Measurements from ENCODE around the gene PADI2. TPM values are rescaled to one million over a fixed set of nuclear protein-coding genes. Genes with fewer than 3 reads are reported as not detected.
"Not testable (repeated sequence)": the region's sequence is repeated elsewhere in the genome, so short reads cannot be mapped to it uniquely, and the experiment has no call there.

Gene PADI2
- polyA plus RNA-seq, 3 donors: 2.3 to 2.6 (median 2.6) TPM

GRCh38 chr1:17091252-17091651 lies 28.0 kb downstream of the PADI2 start:
- no peak for DNase-seq (ENCODE audit: low read depth in 3 of 3, low spot score in 2 of 3)

- DNase-seq (ENCODE audit: low read depth in 3 of 3, low spot score in 2 of 3): no peak
These were observed 29.7 kb downstream of the PADI2 start for GRCh38 chr1:17089506-17089905.

- DNase-seq (ENCODE audit: low read depth in 3 of 3, low spot score in 2 of 3): no peak
These were observed 32.5 kb downstream of the PADI2 start for GRCh38 chr1:17086751-17087150.

GRCh38 chr1:17084787-17085186 lies 34.5 kb downstream of the PADI2 start:
- no peak for DNase-seq (ENCODE audit: low read depth in 3 of 3, low spot score in 2 of 3)

- DNase-seq (ENCODE audit: low read depth in 3 of 3, low spot score in 2 of 3): no peak
These were observed 36.5 kb downstream of the PADI2 start for GRCh38 chr1:17082761-17083160.

- no peak for DNase-seq (ENCODE audit: low read depth in 3 of 3, low spot score in 2 of 3)
These were observed 37.8 kb downstream of the PADI2 start for GRCh38 chr1:17081439-17081838.

GRCh38 chr1:17080880-17081279 lies 38.4 kb downstream of the PADI2 start:
- DNase-seq (ENCODE audit: low read depth in 3 of 3, low spot score in 2 of 3): no peak

GRCh38 chr1:17080085-17080759 lies 39.0 kb downstream of the PADI2 start:
- DNase-seq (ENCODE audit: low read depth in 3 of 3, low spot score in 2 of 3): no peak

GRCh38 chr1:17078991-17079868 lies 40.0 kb downstream of the PADI2 start:
- no peak for DNase-seq (ENCODE audit: low read depth in 3 of 3, low spot score in 2 of 3)

GRCh38 chr1:17075470-17076255 lies 43.6 kb downstream of the PADI2 start:
- DNase-seq (ENCODE audit: low read depth in 3 of 3, low spot score in 2 of 3): no peak

GRCh38 chr1:17071794-17072193 lies 47.5 kb downstream of the PADI2 start:
- no peak for DNase-seq (ENCODE audit: low read depth in 3 of 3, low spot score in 2 of 3)

- no peak for DNase-seq (ENCODE audit: low read depth in 3 of 3, low spot score in 2 of 3)
These were observed 49.1 kb downstream of the PADI2 start for GRCh38 chr1:17070163-17070525.

GRCh38 chr1:17069452-17070162 lies 49.6 kb downstream of the PADI2 start:
- DNase-seq (ENCODE audit: low read depth in 3 of 3, low spot score in 2 of 3): no peak

- no peak for DNase-seq (ENCODE audit: low read depth in 3 of 3, low spot score in 2 of 3)
These were observed 50.5 kb downstream of the PADI2 start for GRCh38 chr1:17068789-17069188.

- no peak for DNase-seq (ENCODE audit: low read depth in 3 of 3, low spot score in 2 of 3)
These were observed 51.6 kb downstream of the PADI2 start for GRCh38 chr1:17067465-17068240.

GRCh38 chr1:17067069-17067426 lies 52.2 kb downstream of the PADI2 start:
- DNase-seq (ENCODE audit: low read depth in 3 of 3, low spot score in 2 of 3): no peak

- no peak for DNase-seq (ENCODE audit: low read depth in 3 of 3, low spot score in 2 of 3)
These were observed 52.7 kb downstream of the PADI2 start for GRCh38 chr1:17066361-17067068.

GRCh38 chr1:17065666-17066065 lies 53.6 kb downstream of the PADI2 start:
- no peak for DNase-seq (ENCODE audit: low read depth in 3 of 3, low spot score in 2 of 3)

- not testable (repeated sequence) for DNase-seq (ENCODE audit: low read depth in 3 of 3, low spot score in 2 of 3)
These were observed 56.5 kb downstream of the PADI2 start for GRCh38 chr1:17062751-17063150.
